Body of pancreas (tissue), 4 donors: ENCODE data around the gene MEPE.

ENCODE experiments used
- POLR2A ChIP-seq, 3 donors: fragments of 450-650 bp; IDR thresholded peaks; one replicate each; pipeline ENCODE4 v1.6.1; 2016; ENCODE audit warnings: antibody characterized with exemption in 3 of 3, mild to moderate bottlenecking in 2 of 3
- TF ChIP-seq, protein P1 (sequence below), 7 experiments: fragments of 450-650 bp in 4 of 7; fragments of 200-600 bp in 3 of 7; sonication (generic) in 3 of 7; IDR thresholded peaks; one replicate each; pipeline ENCODE4 v1.5.1; 2016 to 2019; ENCODE audit warnings: antibody characterized with exemption in 7 of 7

DNA sequence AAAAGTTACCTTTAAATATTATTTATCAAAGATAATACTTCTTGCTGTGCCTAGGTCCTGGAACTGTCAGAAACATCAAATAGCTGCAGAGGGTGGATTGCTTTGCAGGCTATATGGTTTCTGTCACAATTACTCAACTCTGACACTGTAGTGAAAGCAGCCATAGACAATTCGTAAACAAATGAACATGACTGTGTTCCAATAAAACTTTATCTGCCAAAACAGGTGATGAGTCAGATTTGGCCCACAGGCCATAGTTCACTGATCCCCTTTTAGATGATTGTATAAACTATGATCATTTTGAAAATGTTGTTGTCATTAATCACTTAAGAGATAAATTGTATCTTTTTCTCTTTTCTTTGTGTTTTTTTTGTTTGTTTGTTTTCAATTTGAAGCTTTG is 8.4 kb upstream of the MEPE start:
- TF ChIP-seq, protein P1, sequence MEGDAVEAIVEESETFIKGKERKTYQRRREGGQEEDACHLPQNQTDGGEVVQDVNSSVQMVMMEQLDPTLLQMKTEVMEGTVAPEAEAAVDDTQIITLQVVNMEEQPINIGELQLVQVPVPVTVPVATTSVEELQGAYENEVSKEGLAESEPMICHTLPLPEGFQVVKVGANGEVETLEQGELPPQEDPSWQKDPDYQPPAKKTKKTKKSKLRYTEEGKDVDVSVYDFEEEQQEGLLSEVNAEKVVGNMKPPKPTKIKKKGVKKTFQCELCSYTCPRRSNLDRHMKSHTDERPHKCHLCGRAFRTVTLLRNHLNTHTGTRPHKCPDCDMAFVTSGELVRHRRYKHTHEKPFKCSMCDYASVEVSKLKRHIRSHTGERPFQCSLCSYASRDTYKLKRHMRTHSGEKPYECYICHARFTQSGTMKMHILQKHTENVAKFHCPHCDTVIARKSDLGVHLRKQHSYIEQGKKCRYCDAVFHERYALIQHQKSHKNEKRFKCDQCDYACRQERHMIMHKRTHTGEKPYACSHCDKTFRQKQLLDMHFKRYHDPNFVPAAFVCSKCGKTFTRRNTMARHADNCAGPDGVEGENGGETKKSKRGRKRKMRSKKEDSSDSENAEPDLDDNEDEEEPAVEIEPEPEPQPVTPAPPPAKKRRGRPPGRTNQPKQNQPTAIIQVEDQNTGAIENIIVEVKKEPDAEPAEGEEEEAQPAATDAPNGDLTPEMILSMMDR (IDR thresholded peaks at IDR 0.05): no peak
- no peak for TF ChIP-seq POLR2A (IDR thresholded peaks at IDR 0.05)
